Endothelial cell (in vitro differentiated cells): ENCODE measurements around the gene RAB28. TPM values are rescaled to one million over a fixed set of nuclear protein-coding genes. Genes with fewer than 3 reads are reported as not detected.

Experiments used
- DNase-seq: peaks from one replicate; pipeline ENCODE4 v3.0.0; 2021; ENCODE audit warnings: low spot score
- H3K27ac Mint-ChIP-seq: one replicate; pipeline ENCODE4 v1.8.0; 2021; ENCODE audit warnings: mixed read lengths, inconsistent platforms; ENCODE audit not compliant: unreplicated experiment
- H3K27me3 Mint-ChIP-seq: one replicate; pipeline ENCODE4 v1.8.0; 2021; ENCODE audit warnings: mild to moderate bottlenecking, moderate library complexity, mixed read lengths, inconsistent platforms; ENCODE audit not compliant: unreplicated experiment
- H3K36me3 Mint-ChIP-seq: one replicate; pipeline ENCODE4 v1.8.0; 2021; ENCODE audit warnings: mild to moderate bottlenecking, low read depth, mixed read lengths, inconsistent platforms; ENCODE audit not compliant: unreplicated experiment
- H3K4me1 Mint-ChIP-seq: one replicate; pipeline ENCODE4 v1.8.0; 2021; ENCODE audit warnings: mild to moderate bottlenecking, mixed read lengths, inconsistent platforms; ENCODE audit not compliant: unreplicated experiment
- H3K4me3 Mint-ChIP-seq: one replicate; pipeline ENCODE4 v1.8.0; 2021; ENCODE audit warnings: mild to moderate bottlenecking, mixed read lengths, inconsistent platforms; ENCODE audit not compliant: unreplicated experiment
- H3K9me3 Mint-ChIP-seq: one replicate; pipeline ENCODE4 v1.8.0; 2021; ENCODE audit warnings: mixed read lengths, inconsistent platforms; ENCODE audit not compliant: unreplicated experiment
- CTCF ChIP-seq: fragments of 200-600 bp; sonication (generic); IDR thresholded peaks from one replicate; pipeline ENCODE4 v1.5.0; 2021; ENCODE audit warnings: antibody characterized with exemption; ENCODE audit not compliant: unreplicated experiment
- long read RNA-seq: library from polyadenylated mRNA; unstranded; transcript quantifications from one replicate; pipeline ENCODE4 v2.0.0, GENCODE V29; 2020; ENCODE audit not compliant: unreplicated experiment
- total RNA-seq: library from RNA; stranded (reverse); fragmentation: NEBNext Ultra II Directional; extraction: Animal tissue kit (Norgen Biotek cat#: 25700); gene quantifications from one replicate; pipeline ENCODE4 v1.2.1, GENCODE V29; 2021; ENCODE audit not compliant: unreplicated experiment

RAB28 gene
- 17.5 TPM for total RNA-seq
- long read RNA-seq, transcript RAB28-202 (7 exons, 1,715 nt): major isoform, 13 of 18 reads
- long read RNA-seq, partial matches to known transcripts: 0 of 18 reads
- long read RNA-seq, other reads (novel, unspliced or antisense): 4 of 18 reads

GRCh38 chr4:13484122-13484748, at the start of gene RAB28:
Gene RAB28, minus strand, starts transcription at chr4:13484340.
- Mint-ChIP-seq H3K27me3 (peaks cover 15% of the 10 kb centered on the region), H3K27ac (peak within 1 kb of the TSS; percentile 97), H3K36me3 (peaks cover 3% of the 10 kb centered on the region), H3K4me3 (peak within 1 kb of the TSS; percentile 97), H3K9me3 (no peaks in the 10 kb centered on the region), H3K4me1 (peaks cover 19% of the 10 kb centered on the region)
- TF ChIP-seq CTCF: no peak
- peak; percentile 94 for DNase-seq

GRCh38 chr4:13531625-13531998, 47.5 kb upstream of the RAB28 start:
- DNase-seq: no peak
- Mint-ChIP-seq H3K27ac (peak overlapping the region; percentile 82), H3K4me3 (peak overlapping the region; percentile 73), H3K36me3 (peaks cover 2% of the 10 kb centered on the region), H3K9me3 (no peaks in the 10 kb centered on the region), H3K27me3 (peaks cover 5% of the 10 kb centered on the region), H3K4me1 (peaks cover 23% of the 10 kb centered on the region)
- TF ChIP-seq CTCF: no peak

GRCh38 chr4:13530823-13531624, 46.9 kb upstream of the RAB28 start:
- DNase-seq: peak; percentile 34
- H3K9me3 Mint-ChIP-seq: no peaks in the 10 kb centered on the region
- H3K4me1 Mint-ChIP-seq: peaks cover 23% of the 10 kb centered on the region
- peak overlapping the region; percentile 82 for H3K27ac Mint-ChIP-seq
- no peak for TF ChIP-seq CTCF
- H3K4me3 Mint-ChIP-seq: peak overlapping the region; percentile 73
- no peaks in the 10 kb centered on the region for H3K36me3 Mint-ChIP-seq
- H3K27me3 Mint-ChIP-seq: peaks cover 5% of the 10 kb centered on the region

- no peak for TF ChIP-seq CTCF
- Mint-ChIP-seq H3K36me3 (no peaks in the 10 kb centered on the region), H3K27ac (no peak overlapping the region), H3K27me3 (peaks cover 5% of the 10 kb centered on the region), H3K9me3 (no peaks in the 10 kb centered on the region), H3K4me3 (no peak overlapping the region), H3K4me1 (peaks cover 30% of the 10 kb centered on the region)
- DNase-seq: no peak
Measured at GRCh38 chr4:13529128-13529919, 45.2 kb upstream of the RAB28 start.
